Measurements from ENCODE around the gene MIOX.

DNA sequence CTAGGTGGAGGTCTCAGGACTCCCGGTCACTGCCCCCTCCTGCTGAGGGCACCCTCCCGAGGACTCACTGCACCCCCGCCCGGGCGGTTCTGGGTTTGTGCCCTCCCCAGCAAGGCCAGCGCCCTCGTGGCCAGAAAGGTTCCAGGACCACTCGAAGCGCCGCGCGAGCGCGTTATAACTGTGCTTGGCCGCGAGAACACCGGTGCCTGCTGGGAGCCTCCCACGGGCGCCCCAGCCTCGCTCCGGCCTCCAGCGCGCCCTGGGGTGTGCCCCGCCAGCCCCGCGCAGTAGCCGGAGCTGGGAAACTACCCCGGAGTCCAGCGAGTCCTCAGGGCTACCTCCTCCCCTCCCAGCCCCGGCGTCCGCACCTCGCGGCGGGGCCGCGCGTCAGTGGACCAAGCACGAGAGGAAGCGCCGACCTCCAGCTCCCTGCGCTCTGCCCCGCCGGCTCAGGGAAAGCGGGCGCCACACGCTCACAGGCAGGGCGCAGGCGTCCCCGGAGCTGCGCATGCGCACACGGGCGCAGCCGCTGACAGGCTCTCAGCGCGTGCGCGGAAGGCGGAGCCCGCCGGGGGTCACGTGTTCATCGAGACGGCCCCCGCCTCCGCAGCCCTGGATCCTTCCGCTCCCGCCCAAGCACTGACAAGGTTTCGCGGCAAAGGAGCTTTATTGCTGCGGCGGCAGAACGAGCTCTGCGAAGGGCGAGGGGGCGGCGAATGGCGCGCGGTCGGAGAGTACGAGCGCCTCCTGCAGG is 38.6 kb downstream of the MIOX start, which contains the start of gene SCO2:
- no peak for TF ChIP-seq ZNF274 (IDR thresholded peaks at IDR 0.05; ENCODE audit: low read depth, low read length)
- TF ChIP-seq SUZ12 (IDR thresholded peaks at IDR 0.05; ENCODE audit: extremely low read depth, insufficient read depth, insufficient read length), result no peak
- TF ChIP-seq YY1 (IDR thresholded peaks at IDR 0.05; ENCODE audit: insufficient read depth, insufficient read length), result no peak

Data from NT2/D1 (cell line).